Gastroesophageal sphincter (tissue), 3 donors: ENCODE results near the gene PSME3IP1.

Experiments
- CTCF ChIP-seq, 4 experiments: fragments of 200-600 bp in 2 of 4; fragments of 450-650 bp in 2 of 4; sonication (generic) in 1 of 4; IDR thresholded peaks; one replicate each; pipeline ENCODE4 v1.5.1; 2017 to 2019; ENCODE audit warnings: antibody characterized with exemption in 4 of 4, mild to moderate bottlenecking in 2 of 4, moderate library complexity in 2 of 4
- POLR2A ChIP-seq, 2 donors: fragments of 450-650 bp; IDR thresholded peaks; one replicate each; pipeline ENCODE4 v1.6.1; 2017; ENCODE audit warnings: antibody characterized with exemption in 2 of 2, mild to moderate bottlenecking in 2 of 2, moderate library complexity in 1 of 2
- POLR2AphosphoS5 ChIP-seq: sonication (generic); formaldehyde crosslinking; IDR thresholded peaks from one replicate; pipeline ENCODE4 v1.6.1; 2017; ENCODE audit warnings: antibody characterized with exemption

- no peak for TF ChIP-seq CTCF (IDR thresholded peaks at IDR 0.05)
- TF ChIP-seq POLR2A (IDR thresholded peaks at IDR 0.05), result no peak
- no peak for TF ChIP-seq POLR2AphosphoS5
Observed at GRCh38 chr16:57146735-57147134, 39.1 kb downstream of the PSME3IP1 start.
